ENCODE measurements around the gene MAML2. TPM values are rescaled to one million over a fixed set of nuclear protein-coding genes. Genes with fewer than 3 reads are reported as not detected.

MAML2 gene
- total and polyA plus RNA-seq, 2 of the 13 experiments (the other 11 are each of a cell fraction or from before 2014, with no cell fraction given) = 2.3 to 25.9 TPM

DNA sequence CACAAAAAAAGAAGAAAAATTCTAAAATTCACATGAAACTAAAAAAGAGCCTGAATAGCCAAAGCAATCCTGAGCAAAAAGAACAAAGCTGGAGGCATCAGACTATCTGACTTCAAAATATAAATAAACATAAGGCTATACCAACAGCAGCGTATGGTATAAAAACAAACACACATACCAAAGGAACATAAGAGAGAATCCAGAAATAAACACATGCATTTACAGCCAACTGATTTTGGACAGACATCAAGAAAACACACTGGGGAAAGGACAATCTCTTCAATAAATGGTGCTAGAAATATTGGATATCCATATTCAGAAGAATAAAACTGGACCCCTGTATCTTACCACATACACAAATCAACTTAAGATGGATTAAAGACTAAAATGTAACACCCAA, 416.3 kb downstream of the MAML2 start:
- POLR2A ChIA-PET = no interaction called here
- TF ChIP-seq ZBTB34 (CRISPR knock-in tag; IDR thresholded peaks at IDR 0.05) (no peak), ZNF615 (CRISPR knock-in tag; IDR thresholded peaks at IDR 0.05; ENCODE audit: borderline replicate concordance) (no peak), NFATC3 (CRISPR knock-in tag; IDR thresholded peaks at IDR 0.05) (no peak), REL (CRISPR knock-in tag; conservative IDR thresholded peaks at IDR 0.05) (no peak), HNRNPUL1 (IDR thresholded peaks at IDR 0.05; ENCODE audit: low read depth, low read length) (no peak), KMT2A (CRISPR knock-in tag; IDR thresholded peaks at IDR 0.05) (no peak), ARNT (IDR thresholded peaks at IDR 0.05) (no peak), ESRRA (CRISPR knock-in tag; IDR thresholded peaks at IDR 0.05; ENCODE audit: low read depth) (no peak), ATM (IDR thresholded peaks at IDR 0.05; ENCODE audit: borderline replicate concordance) (no peak), CREBL2 (CRISPR knock-in tag; IDR thresholded peaks at IDR 0.05; ENCODE audit: borderline replicate concordance) (no peak), ZFP91 (CRISPR knock-in tag; IDR thresholded peaks at IDR 0.05; ENCODE audit: borderline replicate concordance) (no peak), ZNF720 (CRISPR knock-in tag; IDR thresholded peaks at IDR 0.05) (no peak), NCOA2 (CRISPR knock-in tag; IDR thresholded peaks at IDR 0.05) (no peak), EED (CRISPR knock-in tag; IDR thresholded peaks at IDR 0.05) (no peak), MIER3 (CRISPR knock-in tag; IDR thresholded peaks at IDR 0.05; ENCODE audit: borderline replicate concordance) (no peak), ZNF232 (CRISPR knock-in tag; IDR thresholded peaks at IDR 0.05; ENCODE audit: borderline replicate concordance) (no peak)
- TF ChIP-seq, protein P1, sequence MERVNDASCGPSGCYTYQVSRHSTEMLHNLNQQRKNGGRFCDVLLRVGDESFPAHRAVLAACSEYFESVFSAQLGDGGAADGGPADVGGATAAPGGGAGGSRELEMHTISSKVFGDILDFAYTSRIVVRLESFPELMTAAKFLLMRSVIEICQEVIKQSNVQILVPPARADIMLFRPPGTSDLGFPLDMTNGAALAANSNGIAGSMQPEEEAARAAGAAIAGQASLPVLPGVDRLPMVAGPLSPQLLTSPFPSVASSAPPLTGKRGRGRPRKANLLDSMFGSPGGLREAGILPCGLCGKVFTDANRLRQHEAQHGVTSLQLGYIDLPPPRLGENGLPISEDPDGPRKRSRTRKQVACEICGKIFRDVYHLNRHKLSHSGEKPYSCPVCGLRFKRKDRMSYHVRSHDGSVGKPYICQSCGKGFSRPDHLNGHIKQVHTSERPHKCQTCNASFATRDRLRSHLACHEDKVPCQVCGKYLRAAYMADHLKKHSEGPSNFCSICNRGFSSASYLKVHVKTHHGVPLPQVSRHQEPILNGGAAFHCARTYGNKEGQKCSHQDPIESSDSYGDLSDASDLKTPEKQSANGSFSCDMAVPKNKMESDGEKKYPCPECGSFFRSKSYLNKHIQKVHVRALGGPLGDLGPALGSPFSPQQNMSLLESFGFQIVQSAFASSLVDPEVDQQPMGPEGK (CRISPR knock-in tag; IDR thresholded peaks at IDR 0.05) = no peak
- TF ChIP-seq, protein P2, sequence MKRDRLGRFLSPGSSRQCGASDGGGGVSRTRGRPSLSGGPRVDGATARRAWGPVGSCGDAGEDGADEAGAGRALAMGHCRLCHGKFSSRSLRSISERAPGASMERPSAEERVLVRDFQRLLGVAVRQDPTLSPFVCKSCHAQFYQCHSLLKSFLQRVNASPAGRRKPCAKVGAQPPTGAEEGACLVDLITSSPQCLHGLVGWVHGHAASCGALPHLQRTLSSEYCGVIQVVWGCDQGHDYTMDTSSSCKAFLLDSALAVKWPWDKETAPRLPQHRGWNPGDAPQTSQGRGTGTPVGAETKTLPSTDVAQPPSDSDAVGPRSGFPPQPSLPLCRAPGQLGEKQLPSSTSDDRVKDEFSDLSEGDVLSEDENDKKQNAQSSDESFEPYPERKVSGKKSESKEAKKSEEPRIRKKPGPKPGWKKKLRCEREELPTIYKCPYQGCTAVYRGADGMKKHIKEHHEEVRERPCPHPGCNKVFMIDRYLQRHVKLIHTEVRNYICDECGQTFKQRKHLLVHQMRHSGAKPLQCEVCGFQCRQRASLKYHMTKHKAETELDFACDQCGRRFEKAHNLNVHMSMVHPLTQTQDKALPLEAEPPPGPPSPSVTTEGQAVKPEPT (CRISPR knock-in tag; IDR thresholded peaks at IDR 0.05; ENCODE audit: low read depth) = no peak
- TF ChIP-seq, protein P3, sequence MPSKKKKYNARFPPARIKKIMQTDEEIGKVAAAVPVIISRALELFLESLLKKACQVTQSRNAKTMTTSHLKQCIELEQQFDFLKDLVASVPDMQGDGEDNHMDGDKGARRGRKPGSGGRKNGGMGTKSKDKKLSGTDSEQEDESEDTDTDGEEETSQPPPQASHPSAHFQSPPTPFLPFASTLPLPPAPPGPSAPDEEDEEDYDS (CRISPR knock-in tag; IDR thresholded peaks at IDR 0.05) = no peak

More for the DNA sequence above, 416.3 kb downstream of the MAML2 start:
- no peak for ATAC-seq
- Histone ChIP-seq H3K79me2 (ENCODE audit: insufficient read depth, low read length) (peaks cover 23% of the 10 kb centered on the region), H4K20me1 (ENCODE audit: insufficient read depth, low read length) (no peaks in the 10 kb centered on the region), H3K4me3 (replicated peaks in 1 of 3; ENCODE audit: insufficient read depth in 1 of 3, low read depth in 2 of 3, low read length in 3 of 3) (no peak overlapping the region), H3K4me2 (ENCODE audit: low read depth, low read length) (no peak overlapping the region), H2AFZ (ENCODE audit: low read length) (no peak overlapping the region), H3K36me3 (replicated peaks in 1 of 2; ENCODE audit: control insufficient read depth in 1 of 2, insufficient read depth in 2 of 2, low read length in 2 of 2) (no peaks in the 10 kb centered on the region), H3K27ac (ENCODE audit: extremely low read length, insufficient read depth, low read length) (no peak overlapping the region), H3K9ac (ENCODE audit: insufficient read depth, low read depth, low read length) (no peak overlapping the region), H3K27me3 (ENCODE audit: control insufficient read depth in 1 of 2, insufficient read depth in 2 of 2, low read length in 2 of 2) (no peaks in the 10 kb centered on the region; a peak in 1 of 5 replicates), H3K4me1 (ENCODE audit: insufficient read depth, low read length) (peaks cover 20% of the 10 kb centered on the region), H3K9me3 (ENCODE audit: low read length) (peaks cover 8% of the 10 kb centered on the region)
- no TSS peak for BruUV-seq (replicated peaks)
- 94% methylated on average over 1 of the region's 1 CpG for WGBS (ENCODE audit: low lambda C conversion rate)
- intact Hi-C loops (cut with micrococcal nuclease; ENCODE audit: unreplicated experiment) = loop anchor here (10.0 kb wide), 1 partner anchor 88 kb away; no protein-coding TSS in a partner anchor
- in situ Hi-C loops (cut with HindIII; ENCODE audit: extremely low pct_ligation_motif_present, low pct_unique_long_range_greater_than_20kb) = no loop called here
- DNase-seq (ENCODE audit: low spot score) = no peak
- CTCF ChIA-PET (ENCODE audit: low intra/inter-chr PET ratio, low total read pairs) = no interaction called here
- no peak for FAIRE-seq
